Loucy (cell line): ENCODE measurements around the gene TMEM25.

Experiments
- CTCF ChIP-seq: fragments of 200-600 bp; sonication (generic); conservative IDR thresholded peaks from 2 replicates; pipeline ENCODE4 v1.5.1; 2014; ENCODE audit warnings: mild to moderate bottlenecking, antibody characterized with exemption, low read length
- EZH2phosphoT487 ChIP-seq: fragments of 200-600 bp; IDR thresholded peaks from 2 replicates; pipeline ENCODE4 v1.6.1; 2018; ENCODE audit warnings: antibody characterized with exemption, mild to moderate bottlenecking, moderate library complexity, borderline replicate concordance

DNA sequence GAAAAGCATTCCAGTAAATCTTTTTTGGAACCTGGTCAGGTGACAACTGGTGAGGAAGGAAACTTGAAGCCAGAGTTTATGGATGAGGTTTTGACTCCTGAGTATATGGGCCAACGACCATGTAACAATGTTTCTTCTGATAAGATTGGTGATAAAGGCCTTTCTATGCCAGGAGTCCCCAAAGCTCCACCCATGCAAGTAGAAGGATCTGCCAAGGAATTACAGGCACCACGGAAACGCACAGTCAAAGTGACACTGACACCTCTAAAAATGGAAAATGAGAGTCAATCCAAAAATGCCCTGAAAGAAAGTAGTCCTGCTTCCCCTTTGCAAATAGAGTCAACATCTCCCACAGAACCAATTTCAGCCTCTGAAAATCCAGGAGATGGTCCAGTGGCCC lies 27.8 kb upstream of the TMEM25 start:
- TF ChIP-seq CTCF, result no peak
- no peak for TF ChIP-seq EZH2phosphoT487
